ENCODE results near the gene PTPA.
"Not testable (repeated sequence)": the region's sequence is repeated elsewhere in the genome, so short reads cannot be mapped to it uniquely, and the experiment has no call there.

Gene PTPA

GRCh38 chr9:129143031-129143927 is 32.1 kb downstream of the PTPA start:
- in situ Hi-C loops (cut with MboI; ENCODE audit: low pct_unique_long_range_greater_than_20kb, low sequenced_read_pairs) = loop anchor here (25.0 kb wide), 1 partner anchor 644 kb away; no protein-coding TSS in a partner anchor
- peak; percentile 83 for DNase-seq

GRCh38 chr9:129145316-129145715 is 34.1 kb downstream of the PTPA start:
- DNase-seq = no peak
- in situ Hi-C loops (cut with MboI; ENCODE audit: low pct_unique_long_range_greater_than_20kb, low sequenced_read_pairs) = loop anchor here (25.0 kb wide), 1 partner anchor 642 kb away; no protein-coding TSS in a partner anchor

- no peak for DNase-seq
- in situ Hi-C loops (cut with MboI; ENCODE audit: low pct_unique_long_range_greater_than_20kb, low sequenced_read_pairs) = loop anchor here (25.0 kb wide), 1 partner anchor 641 kb away; no protein-coding TSS in a partner anchor
Observed at GRCh38 chr9:129145841-129146292, 34.7 kb downstream of the PTPA start.

GRCh38 chr9:129146441-129146941 is 35.3 kb downstream of the PTPA start:
- in situ Hi-C loops (cut with MboI; ENCODE audit: low pct_unique_long_range_greater_than_20kb, low sequenced_read_pairs) = loop anchor here (25.0 kb wide), 1 partner anchor 641 kb away; no protein-coding TSS in a partner anchor
- DNase-seq = no peak

GRCh38 chr9:129148463-129149204 is 37.4 kb downstream of the PTPA start:
- in situ Hi-C loops (cut with MboI; ENCODE audit: low pct_unique_long_range_greater_than_20kb, low sequenced_read_pairs) = loop anchor here (25.0 kb wide), 1 partner anchor 639 kb away; no protein-coding TSS in a partner anchor

GRCh38 chr9:129149442-129149841 is 38.2 kb downstream of the PTPA start:
- no peak for DNase-seq
- in situ Hi-C loops (cut with MboI; ENCODE audit: low pct_unique_long_range_greater_than_20kb, low sequenced_read_pairs) = loop anchor here (25.0 kb wide), 1 partner anchor 638 kb away; no protein-coding TSS in a partner anchor

More at GRCh38 chr9:129148463-129149204, 37.4 kb downstream of the PTPA start:
- DNase-seq = no peak

GRCh38 chr9:129150122-129150521 is 38.9 kb downstream of the PTPA start:
- in situ Hi-C loops (cut with MboI; ENCODE audit: low pct_unique_long_range_greater_than_20kb, low sequenced_read_pairs) = no loop called here
- no peak for DNase-seq

- in situ Hi-C loops (cut with MboI; ENCODE audit: low pct_unique_long_range_greater_than_20kb, low sequenced_read_pairs) = no loop called here
- DNase-seq = no peak
Observed at GRCh38 chr9:129150672-129151211, 39.5 kb downstream of the PTPA start.

- DNase-seq = no peak
- in situ Hi-C loops (cut with MboI; ENCODE audit: low pct_unique_long_range_greater_than_20kb, low sequenced_read_pairs) = no loop called here
Observed at GRCh38 chr9:129151469-129151868, 40.3 kb downstream of the PTPA start.

- in situ Hi-C loops (cut with MboI; ENCODE audit: low pct_unique_long_range_greater_than_20kb, low sequenced_read_pairs) = no loop called here
- DNase-seq = no peak
Observed at GRCh38 chr9:129154866-129155477, 43.8 kb downstream of the PTPA start.

GRCh38 chr9:129156163-129156562 is 44.9 kb downstream of the PTPA start:
- in situ Hi-C loops (cut with MboI; ENCODE audit: low pct_unique_long_range_greater_than_20kb, low sequenced_read_pairs) = no loop called here
- no peak for DNase-seq

- in situ Hi-C loops (cut with MboI; ENCODE audit: low pct_unique_long_range_greater_than_20kb, low sequenced_read_pairs) = no loop called here
- no peak for DNase-seq
Observed at GRCh38 chr9:129160712-129161533, 49.7 kb downstream of the PTPA start.

GRCh38 chr9:129161534-129161837 is 50.3 kb downstream of the PTPA start:
- in situ Hi-C loops (cut with MboI; ENCODE audit: low pct_unique_long_range_greater_than_20kb, low sequenced_read_pairs) = no loop called here

GRCh38 chr9:129162497-129163197 is 51.4 kb downstream of the PTPA start:
- in situ Hi-C loops (cut with MboI; ENCODE audit: low pct_unique_long_range_greater_than_20kb, low sequenced_read_pairs) = no loop called here
- no peak for DNase-seq

More at GRCh38 chr9:129161534-129161837, 50.3 kb downstream of the PTPA start:
- no peak for DNase-seq

- DNase-seq; in situ Hi-C loops (cut with MboI; ENCODE audit: low pct_unique_long_range_greater_than_20kb, low sequenced_read_pairs): not testable (repeated sequence)
Observed at GRCh38 chr9:129163198-129163670, 52.0 kb downstream of the PTPA start.

- DNase-seq = no peak
- in situ Hi-C loops (cut with MboI; ENCODE audit: low pct_unique_long_range_greater_than_20kb, low sequenced_read_pairs) = no loop called here
Observed at GRCh38 chr9:129163753-129164152, 52.5 kb downstream of the PTPA start.

- no peak for DNase-seq
- in situ Hi-C loops (cut with MboI; ENCODE audit: low pct_unique_long_range_greater_than_20kb, low sequenced_read_pairs) = no loop called here
Observed at GRCh38 chr9:129164246-129164930, 53.2 kb downstream of the PTPA start.

Data from KBM-7 (cell line).